Measurements from ENCODE around the gene GPER1. TPM values are rescaled to one million over a fixed set of nuclear protein-coding genes. Genes with fewer than 3 reads are reported as not detected.
"Not testable (repeated sequence)": the region's sequence is repeated elsewhere in the genome, so short reads cannot be mapped to it uniquely, and the experiment has no call there.

Gene GPER1
- total RNA-seq, 4 donors from 2014 or later = 12.5 to 29.2 (median 21.2) TPM

- WGBS, 2 donors = 82 to 84% methylated on average over 9 to 11 of the region's 11 CpGs
- no peaks in the 10 kb centered on the region for H3K9me3 ChIP-seq
- TF ChIP-seq, protein P1, sequence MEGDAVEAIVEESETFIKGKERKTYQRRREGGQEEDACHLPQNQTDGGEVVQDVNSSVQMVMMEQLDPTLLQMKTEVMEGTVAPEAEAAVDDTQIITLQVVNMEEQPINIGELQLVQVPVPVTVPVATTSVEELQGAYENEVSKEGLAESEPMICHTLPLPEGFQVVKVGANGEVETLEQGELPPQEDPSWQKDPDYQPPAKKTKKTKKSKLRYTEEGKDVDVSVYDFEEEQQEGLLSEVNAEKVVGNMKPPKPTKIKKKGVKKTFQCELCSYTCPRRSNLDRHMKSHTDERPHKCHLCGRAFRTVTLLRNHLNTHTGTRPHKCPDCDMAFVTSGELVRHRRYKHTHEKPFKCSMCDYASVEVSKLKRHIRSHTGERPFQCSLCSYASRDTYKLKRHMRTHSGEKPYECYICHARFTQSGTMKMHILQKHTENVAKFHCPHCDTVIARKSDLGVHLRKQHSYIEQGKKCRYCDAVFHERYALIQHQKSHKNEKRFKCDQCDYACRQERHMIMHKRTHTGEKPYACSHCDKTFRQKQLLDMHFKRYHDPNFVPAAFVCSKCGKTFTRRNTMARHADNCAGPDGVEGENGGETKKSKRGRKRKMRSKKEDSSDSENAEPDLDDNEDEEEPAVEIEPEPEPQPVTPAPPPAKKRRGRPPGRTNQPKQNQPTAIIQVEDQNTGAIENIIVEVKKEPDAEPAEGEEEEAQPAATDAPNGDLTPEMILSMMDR (IDR thresholded peaks at IDR 0.05) = no peak
- TF ChIP-seq POLR2A (IDR thresholded peaks at IDR 0.05) = no peak
- H3K36me3 ChIP-seq = no peaks in the 10 kb centered on the region
- peaks cover 14 to 19% of the 10 kb centered on the region in 2 donors for H3K4me1 ChIP-seq
- H3K27me3 ChIP-seq = no peaks in the 10 kb centered on the region
- H3K4me3 ChIP-seq (replicated peaks in 1 of 3) = no peak overlapping the region
- intact Hi-C loops (cut with DNase I) = no loop called here
- no peak for DNase-seq
- no peak overlapping the region for H3K27ac ChIP-seq
These were observed 19.3 kb upstream of the GPER1 start for GRCh38 chr7:1068619-1069018.

GRCh38 chr7:1070544-1071011, 17.3 kb upstream of the GPER1 start:
- no peaks in the 10 kb centered on the region for H3K9me3 ChIP-seq
- intact Hi-C loops (cut with DNase I) = no loop called here
- no peak for DNase-seq
- no peaks in the 10 kb centered on the region for H3K36me3 ChIP-seq
- H3K27me3 ChIP-seq = no peaks in the 10 kb centered on the region
- 95 to 97% methylated on average over 40 to 42 of the region's 42 CpGs for WGBS, 2 donors
- TF ChIP-seq POLR2A (IDR thresholded peaks at IDR 0.05) = no peak
- TF ChIP-seq, protein P1 (IDR thresholded peaks at IDR 0.05) = no peak
- peaks cover 10 to 11% of the 10 kb centered on the region in 2 donors for H3K4me1 ChIP-seq
- no peak overlapping the region for H3K4me3 ChIP-seq (replicated peaks in 1 of 3)
- no peak overlapping the region for H3K27ac ChIP-seq

- Histone ChIP-seq H3K36me3 (no peaks in the 10 kb centered on the region), H3K27me3 (no peaks in the 10 kb centered on the region), H3K4me3 (replicated peaks in 1 of 3) (no peak overlapping the region), H3K4me1 (peaks cover 5% of the 10 kb centered on the region in 2 donors), H3K9me3 (no peaks in the 10 kb centered on the region), H3K27ac (no peak overlapping the region)
- 94 to 100% methylated on average over 13 to 15 of the region's 19 CpGs for WGBS, 2 donors
- TF ChIP-seq, protein P1 (IDR thresholded peaks at IDR 0.05) = no peak
- TF ChIP-seq POLR2A (IDR thresholded peaks at IDR 0.05) = no peak
- no peak for DNase-seq
- intact Hi-C loops (cut with DNase I) = no loop called here
These were observed 16.1 kb upstream of the GPER1 start for GRCh38 chr7:1071731-1072254.

GRCh38 chr7:1073142-1073977, 14.6 kb upstream of the GPER1 start:
- Histone ChIP-seq H3K4me3 (replicated peaks in 1 of 3) (no peak overlapping the region), H3K9me3 (no peaks in the 10 kb centered on the region), H3K4me1 (peaks cover 5% of the 10 kb centered on the region in 2 donors), H3K27me3 (no peaks in the 10 kb centered on the region), H3K27ac (no peak overlapping the region), H3K36me3 (no peaks in the 10 kb centered on the region)
- WGBS, 2 donors = 51 to 54% methylated on average over 36 to 43 of the region's 61 CpGs
- TF ChIP-seq POLR2A (IDR thresholded peaks at IDR 0.05) = no peak
- TF ChIP-seq, protein P1 (IDR thresholded peaks at IDR 0.05) = no peak
- intact Hi-C loops (cut with DNase I) = no loop called here
- DNase-seq = peak; percentile 52 to 53

DNA sequence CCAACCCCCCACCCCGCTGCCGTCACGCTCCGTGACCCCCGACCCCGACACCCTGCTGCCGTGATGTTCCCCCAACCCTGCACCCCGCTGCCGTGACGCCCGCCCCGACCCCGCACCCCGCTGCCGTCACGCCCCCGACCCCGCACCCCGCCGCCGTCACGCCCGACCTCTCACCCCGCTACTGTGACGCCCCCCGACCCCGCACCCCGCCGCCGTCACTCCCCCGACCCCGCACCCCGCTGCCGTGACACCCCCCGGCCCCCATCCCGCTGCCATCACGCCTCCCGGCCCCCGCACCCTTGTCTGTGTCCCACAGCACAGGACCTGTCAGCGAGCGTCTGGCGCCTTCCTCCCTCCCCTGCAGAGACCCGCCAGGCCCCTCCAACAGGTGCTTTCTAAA, 13.9 kb upstream of the GPER1 start:
- H3K27me3 ChIP-seq; H3K4me3 ChIP-seq (replicated peaks in 1 of 3); H3K36me3 ChIP-seq; H3K9me3 ChIP-seq; H3K27ac ChIP-seq; DNase-seq; H3K4me1 ChIP-seq; intact Hi-C loops (cut with DNase I): not testable (repeated sequence)
- 85 to 93% methylated on average over 2 to 13 of the region's 43 CpGs for WGBS, 2 donors
